ENCODE data around the gene DNAJA3. TPM values are rescaled to one million over a fixed set of nuclear protein-coding genes. Genes with fewer than 3 reads are reported as not detected.

Gene DNAJA3
- total RNA-seq, 1 donor from 2014 or later, result 40.6 TPM

DNA sequence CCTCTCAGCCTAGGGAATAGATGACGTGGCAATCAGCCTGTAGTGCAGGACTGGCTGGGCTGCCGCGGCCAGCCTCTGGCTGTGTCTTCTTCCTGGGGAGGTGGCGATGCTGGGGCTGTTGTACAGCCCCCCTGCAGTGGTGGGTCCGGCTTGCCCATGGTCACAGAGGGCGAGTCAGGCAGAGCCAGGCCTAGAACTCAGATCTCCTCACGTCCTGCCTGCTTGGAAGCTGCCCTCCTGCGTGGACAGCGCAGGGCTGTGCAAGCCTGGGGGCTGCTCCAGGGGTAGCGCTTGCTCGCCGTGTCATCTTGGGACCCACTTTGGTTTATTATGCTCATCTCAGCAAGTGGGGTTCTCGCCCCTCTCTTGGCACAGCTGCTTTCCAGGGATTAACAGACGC lies 29.4 kb downstream of the DNAJA3 start:
- TF ChIP-seq, protein P1, sequence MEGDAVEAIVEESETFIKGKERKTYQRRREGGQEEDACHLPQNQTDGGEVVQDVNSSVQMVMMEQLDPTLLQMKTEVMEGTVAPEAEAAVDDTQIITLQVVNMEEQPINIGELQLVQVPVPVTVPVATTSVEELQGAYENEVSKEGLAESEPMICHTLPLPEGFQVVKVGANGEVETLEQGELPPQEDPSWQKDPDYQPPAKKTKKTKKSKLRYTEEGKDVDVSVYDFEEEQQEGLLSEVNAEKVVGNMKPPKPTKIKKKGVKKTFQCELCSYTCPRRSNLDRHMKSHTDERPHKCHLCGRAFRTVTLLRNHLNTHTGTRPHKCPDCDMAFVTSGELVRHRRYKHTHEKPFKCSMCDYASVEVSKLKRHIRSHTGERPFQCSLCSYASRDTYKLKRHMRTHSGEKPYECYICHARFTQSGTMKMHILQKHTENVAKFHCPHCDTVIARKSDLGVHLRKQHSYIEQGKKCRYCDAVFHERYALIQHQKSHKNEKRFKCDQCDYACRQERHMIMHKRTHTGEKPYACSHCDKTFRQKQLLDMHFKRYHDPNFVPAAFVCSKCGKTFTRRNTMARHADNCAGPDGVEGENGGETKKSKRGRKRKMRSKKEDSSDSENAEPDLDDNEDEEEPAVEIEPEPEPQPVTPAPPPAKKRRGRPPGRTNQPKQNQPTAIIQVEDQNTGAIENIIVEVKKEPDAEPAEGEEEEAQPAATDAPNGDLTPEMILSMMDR (conservative IDR thresholded peaks at IDR 0.05; ENCODE audit: low read depth, low read length), result no peak
- no peak for DNase-seq (ENCODE audit: low read depth)
- no peak overlapping the region for H3K4me3 ChIP-seq (ENCODE audit: low read depth, low read length)

DNA sequence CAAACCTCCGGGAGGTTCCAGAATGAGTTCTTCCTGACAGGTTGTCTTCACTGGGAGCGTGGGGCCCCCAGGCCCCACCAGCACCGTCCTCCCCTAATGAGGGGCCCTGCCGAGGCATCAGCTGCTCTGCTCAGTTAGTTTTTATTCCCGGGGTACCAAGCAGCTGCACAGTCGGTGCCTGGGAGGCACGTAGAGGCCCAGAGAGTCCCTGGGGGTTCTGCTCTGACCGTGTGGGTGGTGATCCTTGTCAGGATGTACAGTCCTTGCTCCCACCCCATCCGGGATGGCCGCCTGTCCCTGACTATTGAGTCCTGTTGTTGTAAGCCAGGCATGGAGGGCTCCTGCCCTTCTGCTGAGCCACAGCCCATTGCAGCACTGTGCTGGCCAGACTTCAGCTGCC lies 30.3 kb downstream of the DNAJA3 start:
- DNase-seq (ENCODE audit: low read depth), result no peak
- TF ChIP-seq, protein P1 (conservative IDR thresholded peaks at IDR 0.05; ENCODE audit: low read depth, low read length), result no peak
- no peak overlapping the region for H3K4me3 ChIP-seq (ENCODE audit: low read depth, low read length)

DNA sequence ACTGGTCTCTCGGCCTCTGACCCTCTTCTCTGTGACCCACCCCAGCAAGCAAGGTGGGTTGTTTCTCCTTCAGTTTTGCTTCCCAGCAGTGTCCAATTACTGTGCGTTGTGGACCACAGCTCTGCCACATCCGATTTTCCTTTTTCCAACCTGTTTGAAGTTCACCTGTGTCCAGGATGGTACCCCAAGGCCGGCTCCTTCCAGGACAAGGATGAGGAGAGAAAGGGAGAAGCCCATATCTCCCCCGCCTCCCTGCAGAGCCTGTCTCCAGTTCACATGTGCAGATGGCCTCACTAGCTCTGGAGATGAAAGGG lies 35.2 kb downstream of the DNAJA3 start:
- H3K4me3 ChIP-seq (ENCODE audit: low read depth, low read length), result no peak overlapping the region
- TF ChIP-seq, protein P1 (conservative IDR thresholded peaks at IDR 0.05; ENCODE audit: low read depth, low read length), result no peak
- DNase-seq (ENCODE audit: low read depth), result no peak

DNA sequence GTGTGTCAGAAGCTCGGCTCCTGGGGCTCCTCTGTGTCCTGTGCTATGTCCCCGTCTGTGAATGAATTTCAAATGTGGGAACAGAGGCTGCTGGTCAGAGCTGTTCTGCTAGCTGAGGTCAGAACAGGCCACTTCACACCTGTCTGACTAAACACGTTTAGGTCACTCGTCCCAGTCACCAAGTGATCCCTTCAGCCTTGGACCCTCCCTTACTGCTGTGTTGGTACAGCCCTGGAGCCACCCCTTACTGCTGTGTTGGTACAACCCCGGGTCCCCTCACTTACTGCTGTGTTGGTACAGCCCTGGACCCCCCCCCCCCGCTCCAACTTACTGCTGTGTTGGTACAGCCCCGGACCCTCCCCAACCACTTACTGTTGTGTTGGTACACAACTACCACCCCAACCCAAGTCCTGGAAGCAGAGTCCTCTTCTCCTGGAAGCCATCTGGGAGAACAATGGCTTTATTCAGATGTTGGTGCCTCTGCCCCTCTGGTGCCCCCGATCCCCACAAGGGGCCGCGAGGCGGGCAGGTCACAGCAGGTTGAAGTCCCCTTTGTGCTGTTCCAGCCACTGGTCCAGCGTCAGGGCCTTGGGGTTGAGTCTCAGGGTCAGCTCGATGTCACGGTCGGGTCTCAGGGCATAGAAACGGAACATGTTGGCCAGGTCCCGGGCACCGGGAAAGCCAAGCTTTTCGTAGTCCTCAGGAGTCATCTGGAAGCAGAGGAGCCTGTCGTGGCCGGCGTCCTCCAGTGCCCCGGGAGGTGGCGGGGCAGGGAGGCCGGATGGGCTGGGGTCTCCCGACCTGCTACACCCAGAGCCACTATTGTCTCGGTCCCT lies 35.8 kb downstream of the DNAJA3 start:
- no peak overlapping the region for H3K4me3 ChIP-seq (ENCODE audit: low read depth, low read length)
- DNase-seq (ENCODE audit: low read depth), result no peak
- TF ChIP-seq, protein P1 (conservative IDR thresholded peaks at IDR 0.05; ENCODE audit: low read depth, low read length), result no peak

DNA sequence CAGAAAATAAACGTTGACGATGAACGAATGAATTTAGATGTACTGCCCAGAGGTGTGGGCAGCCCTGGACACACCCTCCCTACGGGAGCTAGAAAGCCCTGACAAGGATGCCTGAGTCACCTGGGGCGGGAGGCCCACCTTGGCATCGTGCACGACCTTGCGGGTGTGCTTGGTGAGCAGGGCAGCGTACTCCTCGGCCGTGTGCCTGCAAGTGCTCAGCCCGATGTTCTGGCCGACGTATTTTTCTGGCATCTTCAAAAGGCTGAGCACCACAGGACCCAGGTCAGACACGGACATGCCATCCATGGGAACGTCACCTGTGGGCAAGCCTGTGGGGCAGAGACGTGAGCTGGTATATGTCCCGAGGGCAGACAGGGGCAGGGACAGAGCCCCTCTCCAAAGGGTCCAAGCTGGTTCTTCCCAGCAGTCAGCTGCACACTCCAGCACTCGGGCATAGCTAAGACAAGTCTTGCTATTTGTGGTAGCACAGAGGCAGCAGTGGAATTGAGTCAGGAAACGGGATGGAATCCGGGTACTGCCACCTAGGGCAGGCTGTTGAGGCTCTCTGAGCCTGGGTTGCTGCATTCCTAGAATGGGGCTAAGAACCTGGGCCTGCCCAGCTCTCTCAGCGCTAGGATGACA lies 38.0 kb downstream of the DNAJA3 start:
- no peak overlapping the region for H3K4me3 ChIP-seq (ENCODE audit: low read depth, low read length)
- TF ChIP-seq, protein P1 (conservative IDR thresholded peaks at IDR 0.05; ENCODE audit: low read depth, low read length), result no peak
- DNase-seq (ENCODE audit: low read depth), result no peak

DNA sequence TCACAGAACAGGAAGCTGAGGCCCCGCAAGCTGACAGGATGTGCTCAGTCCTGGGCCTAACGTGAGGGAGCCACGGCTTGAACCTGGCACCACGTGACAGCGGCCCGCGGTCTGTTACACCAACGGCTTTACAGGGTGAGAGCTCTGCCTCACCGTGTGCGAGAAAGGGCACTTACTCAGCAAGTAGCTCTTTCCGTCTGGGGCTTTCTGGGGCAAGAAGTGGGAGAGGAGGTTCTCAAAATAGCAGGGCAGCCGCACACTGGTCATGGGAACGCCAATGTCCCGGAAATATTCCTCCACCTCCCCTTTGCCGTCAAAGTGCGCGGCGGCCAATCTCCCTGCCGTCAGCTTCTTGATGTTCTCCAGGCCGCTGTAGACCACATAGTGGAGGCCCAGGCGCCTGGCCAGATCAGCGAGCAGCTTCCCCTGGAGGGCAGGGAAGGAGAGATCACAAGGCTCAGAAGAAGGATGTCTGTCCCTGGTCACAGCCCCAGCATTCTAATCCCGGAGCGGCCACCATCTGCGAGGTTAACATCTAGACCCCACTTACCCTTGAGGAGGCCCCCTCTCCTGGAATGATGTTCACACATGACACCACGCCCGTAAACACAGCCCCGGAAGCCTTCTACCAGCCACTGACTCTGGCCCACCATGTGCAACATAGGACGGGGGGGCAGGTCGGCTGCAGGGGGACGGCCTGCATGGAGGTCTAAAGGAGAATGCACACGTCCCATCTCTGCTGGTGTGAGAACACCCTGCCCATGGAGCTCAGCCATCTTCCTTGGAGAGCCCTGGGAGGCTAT lies 40.5 kb downstream of the DNAJA3 start:
- H3K4me3 ChIP-seq (ENCODE audit: low read depth, low read length), result no peak overlapping the region
- no peak for DNase-seq (ENCODE audit: low read depth)
- TF ChIP-seq, protein P1 (conservative IDR thresholded peaks at IDR 0.05; ENCODE audit: low read depth, low read length), result no peak

Measured in epithelial cell of proximal tubule (primary cell).